SKM-1 treated with dmso at 0.1 percent for 144 hours (cell line): Measurements from ENCODE around the gene PXDN.
"Not testable (repeated sequence)": the region's sequence is repeated elsewhere in the genome, so short reads cannot be mapped to it uniquely, and the experiment has no call there.

Source experiments
- DNase-seq: peaks from one replicate; lab custom pipeline; 2025; ENCODE audit not compliant: unreplicated experiment; lab: John Stamatoyannopoulos, UW

The PXDN gene

DNA sequence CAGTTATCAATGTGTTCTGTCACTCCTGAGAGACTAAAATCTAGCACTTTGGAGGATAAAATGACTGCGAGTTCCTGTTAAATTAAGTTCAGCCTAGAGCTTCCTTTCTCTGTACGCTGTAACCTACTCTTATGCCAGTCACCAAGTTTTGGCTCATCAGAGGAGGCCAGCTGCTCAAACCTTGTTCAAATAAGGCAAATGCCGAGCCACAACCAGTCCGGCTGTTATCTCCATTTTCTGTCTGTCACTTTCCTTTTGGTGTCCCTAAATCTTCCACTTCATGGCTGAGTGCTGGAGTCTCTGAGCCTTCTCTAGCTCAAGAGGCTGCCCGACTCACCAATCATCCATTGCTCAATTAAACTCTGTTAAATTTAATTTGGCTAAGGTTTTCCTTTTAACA lies 33.5 kb upstream of the PXDN start:
- no peak for DNase-seq

DNA sequence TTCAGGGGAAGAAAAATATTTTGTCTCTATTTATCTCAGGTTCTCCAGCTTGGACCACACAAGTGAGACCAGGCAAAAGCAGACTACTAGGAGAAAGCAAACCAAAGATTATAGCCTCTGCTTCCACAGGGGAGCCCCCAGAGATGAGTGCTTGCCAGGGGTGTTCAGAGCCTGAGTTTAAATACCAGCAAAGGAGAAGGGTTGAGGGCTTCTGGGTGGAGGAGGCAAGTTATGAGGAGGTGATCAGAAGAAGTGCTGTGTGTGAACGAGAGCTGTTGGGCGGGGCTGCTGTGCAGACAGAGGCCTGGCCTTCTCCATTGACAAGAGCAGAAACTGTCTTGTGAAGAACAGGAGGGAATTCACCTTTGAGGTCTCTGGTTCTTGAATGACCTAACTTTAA lies 32.8 kb upstream of the PXDN start:
- no peak for DNase-seq

DNA sequence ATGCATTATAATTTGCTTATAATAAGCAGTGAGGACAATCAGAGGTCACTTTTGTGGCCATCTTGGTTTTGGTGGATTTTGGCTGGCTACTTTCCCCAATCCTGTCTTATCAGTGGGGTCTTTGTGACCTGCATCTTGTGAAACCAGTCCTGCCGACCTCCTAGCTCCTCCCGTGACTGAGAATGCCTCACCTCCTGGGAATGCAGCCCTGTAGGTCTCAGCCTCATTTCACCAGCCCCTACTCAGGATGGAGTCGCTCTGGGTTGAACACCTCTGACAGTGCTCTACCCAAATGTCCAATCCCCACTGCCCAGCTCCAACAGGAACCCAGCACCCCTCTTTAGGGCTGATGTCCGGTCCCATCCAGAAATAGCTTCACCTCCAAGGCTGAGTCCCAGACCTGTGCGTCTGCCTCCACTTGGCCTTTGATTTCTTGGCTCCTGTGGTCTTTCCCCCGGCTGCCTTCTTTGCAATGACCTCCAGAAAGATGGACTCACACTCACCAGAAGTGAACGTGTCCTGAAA lies 31.3 kb upstream of the PXDN start:
- DNase-seq: no peak

- no peak for DNase-seq
These were observed 30.6 kb upstream of the PXDN start for GRCh38 chr2:1774929-1775328.

- no peak for DNase-seq
These were observed 29.6 kb upstream of the PXDN start for GRCh38 chr2:1773883-1774282.

DNA sequence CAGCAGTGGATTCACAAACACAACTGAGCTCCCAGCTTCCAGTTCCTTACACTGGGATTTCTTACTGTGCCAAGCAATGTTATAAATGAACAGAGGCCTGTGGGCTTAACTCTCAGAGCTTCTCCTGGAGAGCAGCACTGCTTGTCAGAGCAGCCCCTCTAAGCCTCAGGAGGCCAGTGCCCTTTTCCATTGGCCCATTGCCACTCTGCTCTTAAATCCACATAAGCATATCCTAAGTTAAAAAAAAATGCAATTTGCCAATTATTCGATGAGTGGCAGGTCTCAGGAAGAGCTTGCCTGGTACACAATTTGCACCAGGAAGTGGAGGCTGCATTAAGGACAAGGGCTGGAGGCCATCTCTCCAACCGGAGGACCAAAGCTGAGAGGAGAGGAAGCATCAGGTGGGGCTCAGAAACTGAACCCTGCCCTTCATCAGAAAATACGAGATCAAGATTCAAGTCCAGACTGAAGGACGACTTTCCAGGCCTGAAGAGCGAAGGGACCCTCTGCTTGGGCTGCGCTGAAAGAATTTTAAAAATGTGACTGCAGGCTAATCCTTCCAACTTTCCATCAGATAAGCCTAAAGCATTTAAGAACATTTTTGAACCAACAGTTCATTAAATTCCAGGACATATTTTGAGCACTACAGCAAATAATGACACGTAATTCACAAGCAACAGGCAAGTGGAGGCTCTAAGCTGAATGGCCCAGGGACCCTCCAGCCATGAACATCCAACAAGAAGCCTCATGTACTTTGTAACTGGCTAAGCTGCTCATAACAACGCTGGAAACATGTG lies 28.4 kb upstream of the PXDN start:
- DNase-seq: no peak

DNA sequence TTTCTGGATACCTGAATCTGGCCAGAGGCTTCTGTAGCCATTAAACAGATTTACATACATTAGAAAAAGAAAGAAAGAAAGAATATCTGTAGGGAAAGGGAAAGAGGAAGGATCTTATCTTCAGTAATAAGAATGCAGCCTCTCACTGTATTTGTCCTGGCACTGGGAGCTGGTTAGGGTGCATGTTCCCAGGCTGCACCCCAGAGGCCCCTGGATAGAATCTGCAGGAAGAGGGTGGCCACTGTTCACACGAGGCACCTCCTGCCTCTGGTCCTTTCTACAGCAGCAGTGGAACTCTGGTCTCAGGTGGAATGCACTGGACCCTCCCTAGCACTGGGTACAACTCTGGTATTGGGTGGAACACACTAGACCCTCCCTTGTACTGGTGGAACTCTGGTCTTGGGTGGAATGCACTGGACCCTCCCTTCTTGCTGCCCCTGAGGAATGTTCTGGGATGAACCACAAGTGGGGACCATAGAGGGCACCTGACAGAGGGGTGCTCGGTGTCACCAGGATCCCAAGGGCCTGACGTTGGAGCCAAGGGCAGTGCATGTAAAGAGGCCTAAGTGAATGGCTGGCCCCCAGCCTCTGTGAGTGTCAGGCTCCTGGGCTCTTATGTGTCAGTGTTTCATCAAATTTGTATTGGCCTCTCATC lies 27.4 kb upstream of the PXDN start:
- DNase-seq: no peak

DNA sequence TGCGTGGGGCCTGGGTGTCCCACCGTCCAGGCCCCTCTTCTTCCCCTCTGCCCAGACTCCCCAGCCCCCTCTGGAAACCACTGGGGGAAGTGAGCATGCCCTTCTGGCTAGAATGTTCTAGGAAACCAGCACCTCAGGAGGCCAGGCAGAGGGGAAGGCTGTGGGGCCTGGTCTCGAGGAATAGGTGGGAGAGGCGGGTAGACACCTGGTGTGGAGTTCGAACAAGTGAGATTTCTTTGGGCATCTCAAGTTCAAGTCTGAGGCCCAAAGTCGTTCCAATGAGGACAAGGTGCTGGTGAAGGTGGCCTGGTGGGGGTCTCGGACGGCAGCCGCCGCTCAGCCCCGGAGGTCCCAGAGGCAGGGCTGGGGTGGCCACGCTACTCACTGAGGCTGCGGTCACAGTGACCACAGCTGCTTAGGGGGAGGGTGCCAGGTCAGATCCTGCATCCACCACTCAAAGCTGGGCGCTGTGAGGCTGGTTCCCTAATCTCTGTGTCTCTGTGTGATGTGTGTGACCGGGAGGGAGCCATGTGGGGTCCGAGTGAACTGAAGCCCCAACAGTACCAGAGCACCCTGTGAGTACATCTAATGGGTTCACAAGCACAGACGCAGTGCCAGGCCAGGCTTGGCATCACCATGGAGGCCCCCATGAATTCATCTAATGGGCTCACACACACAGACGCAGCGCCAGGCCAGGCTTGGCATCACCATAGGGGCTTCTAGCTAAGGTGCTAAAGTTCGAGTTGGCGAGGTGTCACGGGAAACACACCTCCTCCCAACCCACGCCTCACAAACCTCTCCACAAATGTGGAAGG lies 26.5 kb upstream of the PXDN start:
- no peak for DNase-seq

DNA sequence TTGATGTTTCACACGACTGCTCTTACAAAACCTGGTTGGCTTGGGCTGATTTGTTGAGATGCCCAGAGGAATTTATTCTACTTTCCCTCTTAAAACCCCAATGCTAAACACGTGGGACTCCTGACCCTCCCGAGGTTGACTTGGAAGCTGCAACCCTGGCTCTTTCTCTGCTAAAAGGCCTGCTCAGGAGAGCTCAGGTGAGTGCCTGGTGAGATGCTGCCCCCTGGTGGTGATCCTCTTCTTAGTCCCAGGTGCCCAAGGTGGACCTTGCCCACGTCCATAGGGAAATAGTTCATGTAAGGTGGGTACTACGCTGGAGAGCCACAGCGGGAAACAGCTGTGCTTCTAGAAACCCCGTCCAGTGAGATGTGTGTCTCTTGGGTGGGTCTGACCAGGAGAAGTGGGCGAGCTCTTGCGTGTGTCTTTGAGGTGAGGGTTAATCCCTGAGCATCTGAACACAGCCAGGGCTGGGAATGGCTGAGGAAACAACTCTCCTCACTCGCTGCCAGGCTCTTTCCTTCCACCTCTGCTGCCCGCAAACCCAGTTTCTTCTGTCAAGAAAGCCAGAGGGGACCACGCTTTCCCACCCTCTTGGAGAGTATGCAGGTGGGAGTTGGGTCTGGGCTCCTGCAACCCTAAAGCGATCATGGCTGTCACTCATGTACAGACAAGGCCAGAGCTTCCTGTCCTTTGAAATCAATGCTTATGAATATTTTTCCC lies 25.5 kb upstream of the PXDN start:
- peak; percentile 14 for DNase-seq

DNA sequence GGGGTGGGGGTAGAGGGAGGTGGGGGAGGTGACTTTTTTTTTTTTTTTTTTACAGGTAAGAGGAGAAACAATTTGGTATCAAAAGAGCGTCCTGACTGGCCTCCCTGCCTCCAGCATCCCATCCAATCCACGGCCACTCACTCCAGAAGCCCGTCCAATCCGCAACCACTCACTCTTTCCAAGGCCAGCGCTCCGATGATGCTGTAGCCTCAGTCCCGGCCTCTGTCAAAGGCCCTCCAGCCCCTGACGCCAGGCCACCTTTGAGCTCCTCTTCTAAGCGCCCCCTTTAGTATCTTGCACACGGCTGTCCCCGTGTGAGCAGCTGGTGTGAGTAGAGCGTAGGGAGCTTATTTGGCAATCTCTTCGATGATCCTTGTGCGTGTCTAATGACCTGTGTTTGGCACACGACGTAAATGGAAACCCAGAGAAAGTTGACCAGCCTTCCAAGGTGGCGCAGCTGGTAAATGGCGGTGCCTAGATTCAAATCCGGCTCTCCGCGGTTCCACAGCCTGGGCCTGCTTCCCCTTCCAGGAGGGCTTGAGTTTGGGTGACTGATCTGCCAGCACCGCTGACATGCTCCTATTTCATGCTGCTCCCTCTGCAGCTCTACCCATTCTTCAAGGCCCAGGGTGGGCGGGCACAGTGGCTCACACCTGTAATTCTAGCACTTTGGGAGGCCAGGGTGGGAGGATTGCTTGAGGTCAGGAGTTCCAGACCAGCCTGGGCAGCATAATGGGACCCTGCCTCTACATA lies 23.8 kb upstream of the PXDN start:
- DNase-seq: no peak

DNA sequence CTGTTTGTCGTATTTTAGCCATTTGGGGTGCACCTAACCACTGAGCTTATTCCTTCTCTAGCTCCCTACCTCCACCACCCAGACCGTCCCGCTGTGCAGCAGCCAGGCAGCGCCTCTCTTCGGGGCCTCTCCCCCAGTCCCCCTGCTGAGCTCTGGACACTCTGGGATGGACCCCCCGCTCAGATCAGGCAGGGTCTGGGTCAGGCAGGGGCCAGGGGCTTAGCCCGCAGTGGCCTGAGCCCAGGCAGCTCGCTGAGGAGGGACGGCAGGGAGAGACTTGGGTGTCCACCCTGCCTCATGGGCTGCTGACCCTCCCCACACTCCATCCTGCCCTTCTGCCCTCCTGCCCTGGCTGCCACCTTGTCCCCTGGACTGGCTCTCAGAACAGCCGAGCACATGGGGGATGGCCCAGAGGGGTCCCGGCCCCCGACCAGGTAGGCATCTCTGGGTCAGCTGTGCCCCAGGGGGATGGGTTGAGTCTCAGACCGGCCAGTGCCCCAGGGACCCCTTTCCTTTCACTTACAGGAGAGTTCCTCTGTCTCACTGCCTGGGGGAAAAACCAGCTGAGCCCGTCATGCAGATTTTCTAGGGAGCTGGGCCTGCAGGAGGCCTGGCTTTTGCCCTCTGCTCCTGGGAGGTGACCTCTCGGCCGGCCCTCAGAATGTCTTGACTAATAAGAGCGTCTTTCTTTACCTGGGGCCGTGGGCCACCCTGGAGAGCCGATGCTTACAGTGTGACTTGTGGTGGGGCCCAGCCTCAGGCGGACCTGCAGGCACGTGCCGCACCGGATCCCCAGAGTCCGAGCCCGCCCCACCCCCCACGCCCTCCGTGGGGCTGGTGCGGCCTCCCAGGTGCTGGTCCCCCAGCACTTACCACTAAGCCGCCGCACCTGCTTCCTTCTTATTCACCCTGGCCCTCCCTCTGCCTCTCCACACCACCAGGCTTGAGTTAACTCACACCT lies 22.8 kb upstream of the PXDN start:
- DNase-seq: no peak

DNA sequence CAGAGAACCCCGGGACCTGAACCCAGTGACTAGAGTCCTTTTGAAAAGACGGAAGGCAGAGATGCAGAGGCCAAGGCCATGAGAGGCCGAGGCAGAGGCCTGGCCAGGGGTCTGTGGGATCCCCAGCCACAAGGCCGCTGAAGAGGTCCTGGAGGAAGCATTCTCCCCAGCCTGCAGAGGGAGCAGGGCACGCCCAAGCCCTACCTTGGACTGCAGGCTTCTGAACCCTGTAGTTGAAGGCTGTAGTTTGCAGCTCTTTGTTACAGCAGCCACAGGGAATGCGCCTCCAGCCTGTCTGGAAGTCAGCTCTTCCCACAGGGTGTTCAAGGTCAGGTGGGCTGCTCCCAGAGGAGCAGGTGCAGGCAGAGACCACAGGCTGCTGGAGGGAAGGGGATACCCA lies 22.1 kb upstream of the PXDN start:
- DNase-seq: no peak

- DNase-seq: not testable (repeated sequence)
These were observed 20.9 kb upstream of the PXDN start for GRCh38 chr2:1765201-1765600.

GRCh38 chr2:1759611-1759930 lies 15.3 kb upstream of the PXDN start:
- no peak for DNase-seq

GRCh38 chr2:1758774-1759610 lies 14.7 kb upstream of the PXDN start:
- DNase-seq: no peak

DNA sequence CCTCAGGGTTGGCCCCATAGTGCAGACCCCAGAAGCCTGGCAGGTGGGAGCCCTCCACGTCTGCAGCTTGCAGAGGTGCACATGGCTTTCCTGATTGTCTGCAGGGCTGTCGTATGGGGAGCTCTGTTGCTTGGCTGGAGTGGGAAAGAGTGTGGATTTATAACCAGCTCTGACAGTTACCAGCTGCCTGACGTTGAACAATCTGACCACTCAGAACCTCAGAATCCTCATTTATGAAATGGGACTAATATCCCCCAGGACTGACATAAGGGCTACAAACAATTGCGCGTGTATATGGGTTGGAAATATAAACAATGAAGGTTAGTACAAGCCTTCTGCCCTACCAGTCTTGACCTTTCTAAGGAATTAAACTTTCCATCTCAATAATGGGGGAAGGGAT lies 13.9 kb upstream of the PXDN start:
- no peak for DNase-seq

DNA sequence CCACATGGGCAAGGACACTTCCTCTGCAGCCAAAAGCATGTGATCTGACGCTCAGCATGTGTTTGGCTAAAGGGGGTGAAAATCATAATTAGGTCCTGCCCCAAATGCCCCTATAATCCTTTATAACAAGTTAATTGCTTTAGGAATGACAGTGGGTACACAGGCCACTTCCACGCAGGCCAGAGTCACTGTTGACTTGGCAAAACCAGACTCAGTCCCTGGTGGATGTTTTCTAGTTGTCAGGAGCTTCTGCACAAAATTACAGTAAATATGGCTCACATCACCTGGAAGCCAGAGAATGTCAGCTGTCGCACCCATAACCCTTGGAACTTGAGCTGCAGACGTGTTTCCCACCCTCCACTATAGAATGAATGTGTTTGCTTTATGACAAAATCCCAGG lies 13.3 kb upstream of the PXDN start:
- DNase-seq: no peak

GRCh38 chr2:1757146-1757545 lies 12.8 kb upstream of the PXDN start:
- DNase-seq: not testable (repeated sequence)
